B cell (primary cell): Measurements from ENCODE around the gene FGFRL1. TPM values are rescaled to one million over a fixed set of nuclear protein-coding genes. Genes with fewer than 3 reads are reported as not detected.

Experiments used
- ATAC-seq: fragments of 200-7000 bp; cut with Tn5 transposase; one replicate; pipeline ENCODE4 v1.10.0; 2021; ENCODE audit warnings: low read depth, mild to moderate bottlenecking, moderate number of reproducible peaks, moderate library complexity
- CTCF ChIA-PET: fragments of 350-600 bp; sonication (Branson Sonifier 250); formaldehyde crosslinking; loops from one replicate; lab custom pipeline; 2021; ENCODE audit warnings: antibody characterized with exemption, inconsistent platforms; lab: Charles Lee
- POLR2A ChIA-PET: fragments of 350-600 bp; sonication (Branson Sonifier 250); formaldehyde crosslinking; loops from one replicate; lab custom pipeline; 2021; ENCODE audit warnings: antibody characterized with exemption; lab: Charles Lee
- DNase-seq: peaks from one replicate; pipeline ENCODE4 v3.0.0; 2013
- H2AFZ ChIP-seq: 2 replicates; pipeline ENCODE4 v1.6.1; 2012; ENCODE audit warnings: mild to moderate bottlenecking, low read depth, low read length; ENCODE audit not compliant: insufficient read depth, poor library complexity, severe bottlenecking
- H3K27ac ChIP-seq, 2 donors: 1 replicate in 1 of 2; 2 replicates in 1 of 2; pipeline ENCODE4 v1.5.1; 2012 to 2013; ENCODE audit warnings: low read length in 2 of 2, mild to moderate bottlenecking in 2 of 2, moderate library complexity in 1 of 2
- H3K27me3 ChIP-seq, 4 experiments: fragments of 200-600 bp in 1 of 4; sonication (generic) in 1 of 4; replicated peaks in 1 of 4; 1 replicate in 2 of 4; 2 replicates in 2 of 4; pipeline versions ENCODE4 v1.6.1 to v1.7.0; 2013 to 2016; ENCODE audit warnings: low read length in 3 of 4, mild to moderate bottlenecking in 2 of 4, mixed read lengths in 1 of 4, moderate library complexity in 1 of 4; ENCODE audit not compliant: insufficient read depth in 4 of 4, control insufficient read depth in 3 of 4; ENCODE audit errors: control extremely low read depth in 1 of 4
- H3K36me3 ChIP-seq, 2 experiments: replicated peaks in 1 of 2; 1 replicate in 1 of 2; 2 replicates in 1 of 2; pipeline versions ENCODE4 v1.6.1 to v1.7.1; 2013; ENCODE audit warnings: low read length in 1 of 2; ENCODE audit not compliant: insufficient read depth in 2 of 2, control insufficient read depth in 1 of 2; ENCODE audit errors: control extremely low read depth in 1 of 2, extremely low read depth in 1 of 2
- H3K4me1 ChIP-seq, 2 donors: fragments of 200-600 bp in 1 of 2; sonication (generic) in 1 of 2; 1 replicate in 1 of 2; 2 replicates in 1 of 2; pipeline versions ENCODE4 v1.5.1 to v1.6.1; 2013 to 2017; ENCODE audit warnings: low read length in 2 of 2; ENCODE audit not compliant: control insufficient read depth in 2 of 2, insufficient read depth in 2 of 2
- H3K4me2 ChIP-seq: replicated peaks from 2 replicates; pipeline ENCODE3; 2012; ENCODE audit warnings: mild to moderate bottlenecking, low read depth, low read length; ENCODE audit not compliant: poor library complexity, severe bottlenecking
- H3K4me3 ChIP-seq, 5 experiments: fragments of 200-600 bp in 1 of 5; sonication (generic) in 1 of 5; 1 replicate in 3 of 5; 2 replicates in 2 of 5; pipeline versions ENCODE4 v1.5.1 to v1.7.0; 2011 to 2016; ENCODE audit warnings: low read length in 4 of 5, mild to moderate bottlenecking in 4 of 5, low read depth in 2 of 5, control low read depth in 1 of 5, moderate library complexity in 1 of 5; ENCODE audit not compliant: insufficient read depth in 1 of 5; ENCODE audit errors: control extremely low read depth in 1 of 5, extremely low read depth in 1 of 5
- H3K79me2 ChIP-seq: fragments of 200-600 bp; sonication (generic); one replicate; pipeline ENCODE4 v1.6.0; 2016; ENCODE audit warnings: low read length; ENCODE audit not compliant: control insufficient read depth, insufficient read depth
- H3K9ac ChIP-seq: fragments of 200-600 bp; sonication (generic); 2 replicates; pipeline ENCODE4 v1.6.1; 2017; ENCODE audit warnings: mild to moderate bottlenecking, low read length, moderate library complexity
- H3K9me3 ChIP-seq, 3 donors: one replicate each; pipeline versions ENCODE4 v1.6.1 to v1.7.1; 2013; ENCODE audit warnings: low read length in 2 of 3; ENCODE audit not compliant: control insufficient read depth in 2 of 3, insufficient read depth in 1 of 3; ENCODE audit errors: control extremely low read depth in 1 of 3
- H4K20me1 ChIP-seq: 2 replicates; pipeline ENCODE4 v1.6.0; 2012; ENCODE audit warnings: mild to moderate bottlenecking, low read length; ENCODE audit not compliant: insufficient read depth, control insufficient read depth, poor library complexity, severe bottlenecking
- H3K27ac Mint-ChIP-seq: one replicate; pipeline ENCODE4 v1.8.0; 2021; ENCODE audit warnings: mixed read lengths
- H3K27me3 Mint-ChIP-seq: one replicate; pipeline ENCODE4 v1.8.0; 2021; ENCODE audit warnings: mixed read lengths
- H3K4me1 Mint-ChIP-seq: one replicate; pipeline ENCODE4 v1.8.0; 2021; ENCODE audit warnings: mixed read lengths
- H3K4me3 Mint-ChIP-seq: one replicate; pipeline ENCODE4 v1.8.0; 2021; ENCODE audit warnings: mixed read lengths
- H3K9me3 Mint-ChIP-seq: one replicate; pipeline ENCODE4 v1.8.0; 2022; ENCODE audit warnings: mixed read lengths; ENCODE audit not compliant: insufficient read depth
- CTCF ChIP-seq: fragments of 200-600 bp; IDR thresholded peaks from one replicate; pipeline ENCODE4 v1.8.0; 2022; ENCODE audit warnings: antibody characterized with exemption, mild to moderate bottlenecking
- EZH2 ChIP-seq: IDR thresholded peaks from 2 replicates; pipeline ENCODE4 v1.6.1; 2012; ENCODE audit warnings: borderline replicate concordance, low read depth, mild to moderate bottlenecking, moderate library complexity, low read length; ENCODE audit not compliant: insufficient read depth, poor library complexity, severe bottlenecking
- WGBS: methylation state at CpG from one replicate; pipeline ENCODE4 v1.1.5; 2013; ENCODE audit warnings: missing lambda C conversion rate; ENCODE audit not compliant: insufficient coverage; 5-methylcytosine and 5-hydroxymethylcytosine counted together
- intact Hi-C: fragments of 100-400 bp; cut with micrococcal nuclease; formaldehyde crosslinking; loops from one replicate; pipeline ENCODE4 v1.10.0; 2022
- polyA plus RNA-seq: library from polyadenylated mRNA; depleted of rRNA; stranded (reverse); fragments of >200 nt; gene quantifications from 2 replicates; pipeline ENCODE4 v1.2.3, GENCODE V29; 2012
- total RNA-seq, 2 donors: library from RNA; stranded (reverse); fragments of 120-200 nt in 1 of 2; gene quantifications; 1 replicate in 1 of 2; 2 replicates in 1 of 2; pipeline versions ENCODE4 v1.2.3 to v1.2.4, GENCODE V29; 2013 to 2022

The FGFRL1 gene
- total and polyA plus RNA-seq, 2 donors (not counting 1 experiment from before 2014, with no cell fraction given) = 24.1 to 28.9 TPM

GRCh38 chr4:986428-986878 lies 25.0 kb upstream of the FGFRL1 start:
- H3K79me2 ChIP-seq = peaks cover 15% of the 10 kb centered on the region
- ChIA-PET CTCF (interaction anchor here (0.8 to 6.7 kb wide), 27 partner anchors 12 to 744 kb away, joined by 3 to 90 read pairs (median 4); partner anchors contain the start of genes ATP5ME, DGKQ, GAK and MYL5), POLR2A (interaction anchor here (1.0 to 1.7 kb wide), 5 partner anchors 24 to 244 kb away, joined by 3 to 8 read pairs (median 4); partner anchors contain the start of genes GAK and TMEM175)
- no peaks in the 10 kb centered on the region for H3K36me3 ChIP-seq
- peak overlapping the region; percentile 91 for H3K4me3 Mint-ChIP-seq
- H3K9ac ChIP-seq = peak overlapping the region; percentile 71
- no peaks in the 10 kb centered on the region for H3K9me3 Mint-ChIP-seq
- peaks cover 23% of the 10 kb centered on the region for H3K4me1 Mint-ChIP-seq
- peaks cover 14% of the 10 kb centered on the region for H4K20me1 ChIP-seq
- peak overlapping the region; percentile 92 for H2AFZ ChIP-seq
- peaks cover 25 to 26% of the 10 kb centered on the region in 2 donors for H3K4me1 ChIP-seq
- TF ChIP-seq CTCF (no peak), EZH2 (no peak)
- peak overlapping the region; percentile 52 to 83 (median 68) for H3K4me3 ChIP-seq
- H3K27me3 ChIP-seq = no peaks in the 10 kb centered on the region
- DNase-seq = no peak
- H3K27ac Mint-ChIP-seq = peak overlapping the region; percentile 88
- WGBS = under 1% methylated on average over 13 of the region's 14 CpGs
- H3K27ac ChIP-seq = peak overlapping the region; percentile 19 to 76
- H3K9me3 ChIP-seq = no peaks in the 10 kb centered on the region
- intact Hi-C loops = loop anchor here (2.0 to 10.0 kb wide), 5 partner anchors 24 to 742 kb away; partner anchors contain the start of gene FGFRL1
- ATAC-seq = peak; percentile 3
- H3K27me3 Mint-ChIP-seq = no peaks in the 10 kb centered on the region
- H3K4me2 ChIP-seq = peak overlapping the region; percentile 86
